Activated CD8-positive, alpha-beta memory T cell treated with anti-CD3 and anti-CD28 coated beads for 4 hours (primary cell): ENCODE measurements around the gene RNMT.

ENCODE experiments used
- DNase-seq, 2 donors: peaks; one replicate each; pipeline ENCODE4 v3.0.0-alpha.2; 2020; ENCODE audit warnings: low read depth in 2 of 2

The RNMT gene

GRCh38 chr18:13811993-13812392 is 85.5 kb downstream of the RNMT start:
- no peak for DNase-seq

GRCh38 chr18:13813271-13813849 is 86.9 kb downstream of the RNMT start:
- peak in 1 of 2 donors; percentile 31 for DNase-seq
